ENCODE results near the gene SLC25A25. TPM values are rescaled to one million over a fixed set of nuclear protein-coding genes. Genes with fewer than 3 reads are reported as not detected.
"Not testable (repeated sequence)": the region's sequence is repeated elsewhere in the genome, so short reads cannot be mapped to it uniquely, and the experiment has no call there.

Gene SLC25A25
- polyA plus RNA-seq, 3 donors: 40.4 to 129 (median 61.0) TPM

DNA sequence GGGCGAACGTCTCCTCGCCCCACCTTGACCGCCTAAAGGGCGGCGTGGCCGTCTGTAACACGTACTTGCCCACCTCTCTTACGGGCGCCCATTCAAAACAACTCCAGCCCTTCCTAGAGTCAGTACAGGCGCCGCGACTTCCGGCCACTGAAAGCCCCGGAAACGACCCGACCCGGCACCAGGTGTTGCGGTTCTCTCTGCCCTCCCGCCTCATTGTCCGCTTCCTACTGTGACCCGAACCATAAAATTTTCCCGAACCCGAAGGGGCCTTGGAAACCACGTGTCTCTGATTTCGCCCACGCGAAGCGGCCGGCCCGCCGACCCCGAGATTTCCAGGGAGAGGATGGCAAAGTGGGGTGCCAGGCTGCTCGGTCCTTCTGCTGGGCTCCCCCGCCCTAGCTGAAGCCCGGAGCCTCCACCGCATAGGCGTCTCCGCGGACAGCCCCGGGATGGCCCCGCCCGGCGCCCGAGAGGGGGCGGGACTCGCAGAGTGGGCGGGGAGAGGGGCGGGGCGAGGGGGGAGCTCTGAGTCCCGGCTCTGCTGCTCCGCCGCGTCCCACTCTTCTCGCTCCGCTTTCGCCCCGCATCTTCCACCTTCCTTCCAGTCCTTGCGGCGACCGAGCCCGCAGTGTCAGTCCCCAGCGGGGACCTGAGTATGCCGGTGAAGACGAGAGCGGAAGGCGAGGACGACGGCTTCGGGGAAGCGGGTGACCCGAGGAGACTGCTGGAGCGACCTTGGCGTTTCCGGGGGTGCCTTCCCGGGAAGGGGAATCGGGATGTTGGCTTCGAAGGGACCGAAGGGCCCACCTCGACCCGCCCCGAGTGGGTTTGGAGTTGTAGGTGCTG, 60.2 kb downstream of the SLC25A25 start:
- 0% methylated on average over 66 to 82 of the region's 82 CpGs for WGBS, 3 donors
- H3K27ac ChIP-seq (ENCODE audit: low read depth, low read length): peak overlapping the region; percentile 73

DNA sequence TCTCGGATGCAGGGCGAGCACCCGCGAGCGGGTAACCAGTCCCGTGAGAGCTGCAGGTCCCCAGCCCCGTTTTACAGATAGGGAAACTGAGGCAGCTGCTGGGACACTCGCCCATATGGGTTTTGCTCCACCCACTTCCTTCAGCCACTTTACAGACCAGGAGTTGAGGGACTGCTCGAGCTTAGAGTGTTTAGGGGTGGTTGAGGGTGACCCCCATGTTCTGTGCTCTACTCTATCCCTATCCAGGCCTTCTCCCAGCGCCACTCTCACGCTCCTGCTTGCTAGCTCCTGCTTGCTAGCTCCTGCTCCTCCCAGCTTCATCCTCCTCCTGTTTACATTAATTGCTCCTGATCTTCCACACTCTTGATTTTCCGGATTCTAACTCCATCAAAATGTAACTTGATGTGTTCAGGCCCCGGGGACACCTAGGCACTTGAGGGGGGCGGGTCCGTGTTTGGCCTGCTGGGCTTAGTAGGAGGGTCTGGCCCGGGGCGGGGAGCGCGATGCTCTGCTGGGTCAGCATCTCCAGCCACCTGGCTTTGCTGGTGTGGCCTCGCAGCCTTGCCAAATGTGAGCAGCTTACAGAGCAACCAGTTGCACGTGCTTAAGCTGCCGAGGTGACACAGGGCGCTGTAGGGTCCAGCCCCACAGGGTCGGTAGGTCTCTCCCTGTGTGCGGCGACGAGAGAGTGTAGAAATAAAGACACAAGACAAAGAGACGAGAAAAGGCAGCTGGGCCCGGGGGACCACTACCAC, 61.0 kb downstream of the SLC25A25 start:
- 57 to 63% (median 61%) methylated on average over 29 of the region's 29 CpGs for WGBS, 3 donors
- H3K27ac ChIP-seq (ENCODE audit: low read depth, low read length): no peak overlapping the region

GRCh38 chr9:128129976-128130590, 62.1 kb downstream of the SLC25A25 start:
- not testable (repeated sequence) for H3K27ac ChIP-seq (ENCODE audit: low read depth, low read length)
- whole genome bisulfite sequencing, 3 donors: 31 to 33% (median 31%) methylated on average over 11 to 12 of the region's 12 CpGs

DNA sequence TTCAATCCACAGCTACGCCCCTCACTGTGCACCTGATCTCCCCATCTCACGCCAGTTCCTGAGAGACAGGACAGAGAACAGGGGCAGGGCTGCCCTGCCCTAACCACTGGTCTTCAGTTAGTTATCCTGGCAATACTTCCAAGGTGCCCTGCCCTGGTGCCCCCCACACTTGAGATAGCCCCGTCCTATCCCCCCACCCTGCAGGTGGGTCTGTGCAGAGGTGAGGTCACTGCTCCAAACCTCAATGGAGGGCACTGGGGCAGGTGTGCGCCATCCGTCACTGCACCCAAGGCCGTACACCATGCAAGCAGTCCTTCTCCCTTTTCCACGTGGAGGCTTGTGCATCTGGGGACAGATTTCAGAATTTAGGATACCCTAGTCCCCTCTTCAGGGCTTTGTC, 62.6 kb downstream of the SLC25A25 start:
- WGBS, 3 donors: 55 to 67% (median 66%) methylated on average over 7 of the region's 7 CpGs
- H3K27ac ChIP-seq (ENCODE audit: low read depth, low read length): not testable (repeated sequence)

GRCh38 chr9:128131346-128131745, 63.3 kb downstream of the SLC25A25 start:
- not testable (repeated sequence) for H3K27ac ChIP-seq (ENCODE audit: low read depth, low read length)
- 89 to 93% (median 92%) methylated on average over 8 of the region's 8 CpGs for WGBS, 3 donors

- not testable (repeated sequence) for H3K27ac ChIP-seq (ENCODE audit: low read depth, low read length)
- 20 to 34% (median 34%) methylated on average over 8 of the region's 8 CpGs for WGBS, 3 donors
Observed at GRCh38 chr9:128132139-128132538, 64.1 kb downstream of the SLC25A25 start.

GRCh38 chr9:128135561-128135960, 67.5 kb downstream of the SLC25A25 start:
- not testable (repeated sequence) for H3K27ac ChIP-seq (ENCODE audit: low read depth, low read length)
- WGBS, 3 donors: 79 to 83% (median 79%) methylated on average over 8 of the region's 8 CpGs

DNA sequence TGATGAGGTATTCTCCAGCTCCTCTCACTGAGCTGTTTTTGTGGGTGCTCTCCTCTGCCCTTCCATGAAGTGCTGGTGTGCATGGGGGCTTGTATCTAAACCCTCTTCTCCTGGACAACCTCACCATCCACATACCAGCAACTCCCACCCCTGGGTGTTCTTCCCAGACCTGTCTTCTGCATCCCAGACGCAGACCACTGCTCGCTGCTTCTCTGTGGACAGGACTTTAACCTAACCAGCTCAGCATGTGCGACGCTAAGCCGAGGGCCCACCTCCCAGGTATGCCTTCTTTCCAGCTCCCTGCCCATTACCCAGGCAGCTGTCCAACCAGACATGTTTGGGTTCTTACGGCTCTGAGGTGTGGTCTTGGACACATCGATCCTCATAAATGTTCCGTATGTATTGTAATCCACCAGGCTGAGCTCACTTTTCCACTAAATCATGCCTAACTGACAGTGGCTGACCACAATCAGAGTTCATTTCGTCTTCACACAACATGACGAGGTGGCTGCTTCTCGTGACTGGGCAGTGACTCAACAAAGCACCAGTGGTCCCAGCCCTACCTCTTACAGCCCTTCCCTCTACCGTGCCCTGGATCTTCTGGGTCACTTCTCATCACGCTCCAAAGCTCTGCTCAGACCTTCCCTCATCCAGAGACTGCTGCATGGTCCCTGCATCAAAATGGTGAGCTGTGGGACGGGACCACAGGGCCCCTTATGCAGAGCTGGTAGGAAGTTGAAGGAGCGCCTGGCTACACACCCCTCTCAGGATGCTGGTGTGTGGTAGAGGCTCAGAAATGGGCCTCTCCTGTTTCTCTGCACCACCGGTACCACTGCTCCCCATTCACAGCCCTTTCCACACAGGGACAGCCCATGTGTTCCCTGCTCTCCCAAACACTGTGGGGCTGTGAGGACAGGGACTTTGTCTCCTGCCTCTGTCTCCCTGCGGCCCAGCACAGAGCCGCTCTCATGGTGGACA, 69.1 kb downstream of the SLC25A25 start:
- H3K27ac ChIP-seq (ENCODE audit: low read depth, low read length): no peak overlapping the region
- 87 to 89% (median 87%) methylated on average over 18 of the region's 18 CpGs for WGBS, 3 donors

GRCh38 chr9:128138001-128138400, 70.0 kb downstream of the SLC25A25 start:
- H3K27ac ChIP-seq (ENCODE audit: low read depth, low read length): no peak overlapping the region
- 83 to 93% (median 91%) methylated on average over 3 of the region's 3 CpGs for WGBS, 3 donors

DNA sequence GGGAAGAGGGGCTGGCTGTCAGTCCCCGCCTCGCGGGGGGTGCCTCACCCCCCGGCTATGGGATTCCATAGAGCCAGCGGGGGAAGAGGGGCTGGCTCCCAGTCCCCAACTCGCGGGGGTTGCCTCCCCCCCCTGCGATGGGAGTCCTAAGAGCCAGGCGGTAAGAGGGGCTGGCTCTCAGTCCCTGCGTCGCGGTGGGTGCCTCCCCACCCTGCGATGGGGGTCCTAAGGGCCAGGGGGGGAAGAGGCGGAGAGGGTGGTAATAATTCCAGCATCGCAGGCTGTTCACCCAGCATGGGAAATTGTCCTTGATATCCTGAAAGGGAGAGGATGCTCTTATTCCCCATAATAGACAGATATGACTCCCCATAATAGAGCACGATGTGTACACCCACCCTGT, 71.6 kb downstream of the SLC25A25 start:
- WGBS, 3 donors: 47 to 91% (median 87%) methylated on average over 7 to 8 of the region's 16 CpGs
- H3K27ac ChIP-seq (ENCODE audit: low read depth, low read length): no peak overlapping the region

DNA sequence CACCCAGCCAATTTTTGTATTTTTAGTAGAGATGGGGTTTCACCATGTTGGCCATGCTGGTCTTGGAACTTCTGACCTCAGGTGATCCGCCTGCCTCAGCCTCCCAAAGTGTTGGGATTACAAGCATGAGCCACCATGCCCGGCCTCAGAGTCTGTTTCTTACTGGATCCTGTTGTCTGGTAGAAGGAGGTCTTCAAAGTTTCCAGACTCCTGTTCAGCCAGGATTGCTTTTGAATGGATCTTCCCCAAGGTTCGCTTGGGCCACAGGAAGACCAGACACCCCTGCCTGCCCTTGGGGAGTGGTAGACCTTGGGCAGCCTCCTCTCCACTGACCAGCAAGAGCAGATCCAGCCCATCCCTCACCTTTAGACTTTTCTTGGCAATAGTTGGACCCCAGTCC, 73.6 kb downstream of the SLC25A25 start:
- WGBS, 3 donors: 94 to 97% (median 96%) methylated on average over 3 of the region's 3 CpGs

DNA sequence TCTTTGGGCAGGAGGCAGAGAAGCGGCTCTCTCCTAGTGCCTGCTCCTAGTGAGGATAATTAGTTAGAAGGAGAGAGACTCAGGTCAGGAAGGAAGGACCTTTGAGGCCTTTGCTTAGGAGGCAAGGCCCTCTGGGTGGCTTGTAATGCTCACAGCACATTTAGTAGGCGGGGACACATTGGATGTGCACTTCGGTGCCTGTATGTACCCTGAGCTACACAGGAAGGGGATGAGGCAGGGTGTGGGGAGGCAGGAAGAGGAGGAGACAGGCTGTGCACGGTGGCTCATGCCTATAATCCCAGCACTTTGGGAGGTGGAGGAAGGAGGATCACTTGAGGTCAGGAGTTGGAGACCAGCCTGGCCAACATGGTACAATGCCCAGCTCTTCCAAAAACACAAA, 74.0 kb downstream of the SLC25A25 start:
- 56 to 73% (median 59%) methylated on average over 4 of the region's 4 CpGs for WGBS, 3 donors
- H3K27ac ChIP-seq (ENCODE audit: low read depth, low read length): no peak overlapping the region

More for the DNA sequence above, 73.6 kb downstream of the SLC25A25 start:
- H3K27ac ChIP-seq (ENCODE audit: low read depth, low read length): no peak overlapping the region

GRCh38 chr9:128142596-128142995, 74.6 kb downstream of the SLC25A25 start:
- WGBS, 3 donors: 81 to 94% (median 89%) methylated on average over 2 of the region's 2 CpGs
- H3K27ac ChIP-seq (ENCODE audit: low read depth, low read length): no peak overlapping the region

- 53 to 81% (median 63%) methylated on average over 8 of the region's 8 CpGs for WGBS, 3 donors
- H3K27ac ChIP-seq (ENCODE audit: low read depth, low read length): no peak overlapping the region
Observed at GRCh38 chr9:128143525-128144238, 75.7 kb downstream of the SLC25A25 start.

GRCh38 chr9:128144239-128145181, 76.5 kb downstream of the SLC25A25 start:
- H3K27ac ChIP-seq (ENCODE audit: low read depth, low read length): no peak overlapping the region
- WGBS, 3 donors: 88 to 92% (median 91%) methylated on average over 22 of the region's 22 CpGs

GRCh38 chr9:128145536-128145935, 77.5 kb downstream of the SLC25A25 start:
- H3K27ac ChIP-seq (ENCODE audit: low read depth, low read length): no peak overlapping the region
- WGBS, 3 donors: 71 to 84% (median 77%) methylated on average over 8 of the region's 8 CpGs

All from adipose tissue (tissue), 3 donors.